Putamen (tissue), 1 donor: ENCODE measurements around the gene ACOXL.

Source experiments
- DNase-seq: peaks from one replicate; pipeline ENCODE4 v3.0.0-alpha.2; 2016; ENCODE audit warnings: low spot score

The ACOXL gene

DNA sequence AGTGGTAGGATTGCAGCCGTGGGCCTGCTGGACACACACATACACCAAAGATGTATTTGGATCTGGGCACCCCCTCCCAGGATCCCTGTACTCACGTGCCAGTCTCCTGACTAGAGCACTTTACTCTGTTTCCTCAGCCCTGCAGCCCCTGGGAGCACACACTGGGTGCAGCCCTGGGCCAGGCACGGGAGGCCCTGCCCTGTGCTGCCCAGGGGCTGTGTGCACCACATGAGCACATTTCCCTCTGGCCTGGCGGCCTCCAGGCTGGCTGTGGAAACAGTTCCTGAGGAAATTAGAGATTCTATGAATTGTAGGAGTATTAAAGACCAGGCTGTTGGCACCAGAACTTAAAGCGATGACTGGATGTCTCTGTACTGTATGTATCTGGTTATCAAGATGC, 433.7 kb downstream of the ACOXL start:
- DNase-seq = no peak

GRCh38 chr2:111167076-111167862, 434.9 kb downstream of the ACOXL start:
- DNase-seq = no peak

GRCh38 chr2:111167863-111168162, 435.4 kb downstream of the ACOXL start:
- no peak for DNase-seq
